Occipital lobe (tissue), 2 donors: Measurements from ENCODE around the gene ATAD3A. TPM values are rescaled to one million over a fixed set of nuclear protein-coding genes. Genes with fewer than 3 reads are reported as not detected.
"Not testable (repeated sequence)": the region's sequence is repeated elsewhere in the genome, so short reads cannot be mapped to it uniquely, and the experiment has no call there.

Experiments used
- DNase-seq: peaks from one replicate; lab custom pipeline; 2025; lab: John Stamatoyannopoulos, UW
- total RNA-seq: library from RNA; depleted of rRNA; stranded (reverse); fragments of >200 nt; gene quantifications from one replicate; pipeline ENCODE4 v1.2.3, GENCODE V29; 2014

Gene ATAD3A
- total RNA-seq, 1 donor from 2014 or later: 7.3 TPM

DNA sequence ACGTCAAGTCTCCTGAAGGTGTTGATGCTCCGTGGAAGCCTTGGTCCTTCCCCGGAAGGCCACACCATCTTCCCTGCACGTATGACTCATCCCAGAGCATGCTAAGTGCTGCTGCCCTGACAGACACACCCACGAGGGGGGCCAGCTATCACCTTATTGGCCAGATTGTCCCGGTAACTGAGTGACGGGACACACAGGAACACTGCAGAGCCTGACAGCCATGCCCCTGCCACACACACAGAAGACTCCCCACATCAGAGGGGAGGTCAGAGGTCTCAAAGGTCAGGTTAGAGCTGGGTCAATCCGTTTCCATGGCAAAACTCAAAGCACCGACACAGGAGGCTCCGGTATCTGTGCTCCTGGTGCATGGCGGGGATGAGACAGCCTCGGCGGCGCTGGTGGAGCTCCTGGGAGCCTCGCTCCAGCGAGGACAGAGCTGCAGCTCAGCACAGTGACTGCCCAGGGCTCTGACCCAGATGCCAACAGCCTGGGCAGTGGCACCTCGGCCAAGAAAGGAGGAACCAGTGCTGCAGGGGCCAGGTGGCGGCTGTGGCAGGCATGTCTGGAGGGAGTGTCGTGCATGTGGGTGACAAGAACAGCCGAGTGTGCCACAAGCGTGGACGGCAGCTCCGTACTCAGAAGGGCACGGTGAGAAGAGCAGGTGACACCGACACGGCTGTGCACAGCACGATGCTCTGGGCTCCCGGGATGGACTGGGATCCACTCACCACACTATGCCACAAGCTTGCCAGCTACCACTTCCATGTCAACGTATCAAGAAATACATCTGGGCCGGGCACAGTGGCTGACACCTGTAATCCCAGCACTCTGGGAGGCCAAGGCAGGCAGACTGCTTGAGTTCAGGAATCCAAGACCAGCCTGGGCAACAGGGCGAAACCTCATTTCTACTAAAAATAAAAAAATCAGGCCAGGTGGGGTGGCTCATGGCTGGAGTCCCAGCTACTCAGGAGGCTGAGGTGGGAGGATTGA, 43.3 kb downstream of the ATAD3A start:
- DNase-seq: peak; percentile 28

DNA sequence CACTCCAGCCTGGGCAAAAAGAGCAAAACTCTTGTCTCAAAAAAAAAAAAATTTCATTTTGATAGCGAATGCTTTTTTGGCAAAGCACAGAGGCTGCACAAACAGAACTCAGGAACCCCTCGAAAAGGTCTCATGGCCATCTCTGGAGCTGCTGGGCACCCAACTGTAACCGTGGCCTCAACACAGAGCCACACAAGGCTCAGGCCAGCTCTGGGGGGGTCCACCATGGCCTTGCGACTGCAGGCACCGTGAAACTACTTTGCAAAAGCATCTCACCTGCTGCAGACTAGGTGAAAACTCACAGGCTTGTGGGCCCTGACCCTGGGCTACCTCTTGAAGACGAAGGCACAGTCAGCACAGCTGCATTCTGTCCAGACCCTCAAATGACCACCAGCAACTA, 44.5 kb downstream of the ATAD3A start:
- DNase-seq: no peak

GRCh38 chr1:1556961-1557360, 45.0 kb downstream of the ATAD3A start:
- not testable (repeated sequence) for DNase-seq

DNA sequence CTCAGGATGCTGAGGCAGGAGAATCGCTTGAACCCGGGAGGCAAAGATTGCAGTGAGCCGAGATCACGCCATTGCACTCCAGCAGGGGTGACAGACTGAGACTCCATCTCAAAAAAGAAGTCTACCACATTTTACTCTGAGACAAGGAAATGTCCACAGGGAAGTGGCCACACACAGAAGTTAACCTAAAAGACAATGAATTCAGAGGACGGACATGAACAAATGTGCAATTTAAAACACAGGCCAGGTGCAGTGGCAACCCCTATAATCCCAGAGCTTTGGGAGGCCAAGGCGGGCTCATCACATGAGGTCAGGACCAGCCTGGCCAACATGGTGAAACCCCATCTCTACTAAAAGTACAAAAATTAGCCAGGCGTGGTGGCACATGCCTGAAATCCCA, 45.7 kb downstream of the ATAD3A start:
- not testable (repeated sequence) for DNase-seq

DNA sequence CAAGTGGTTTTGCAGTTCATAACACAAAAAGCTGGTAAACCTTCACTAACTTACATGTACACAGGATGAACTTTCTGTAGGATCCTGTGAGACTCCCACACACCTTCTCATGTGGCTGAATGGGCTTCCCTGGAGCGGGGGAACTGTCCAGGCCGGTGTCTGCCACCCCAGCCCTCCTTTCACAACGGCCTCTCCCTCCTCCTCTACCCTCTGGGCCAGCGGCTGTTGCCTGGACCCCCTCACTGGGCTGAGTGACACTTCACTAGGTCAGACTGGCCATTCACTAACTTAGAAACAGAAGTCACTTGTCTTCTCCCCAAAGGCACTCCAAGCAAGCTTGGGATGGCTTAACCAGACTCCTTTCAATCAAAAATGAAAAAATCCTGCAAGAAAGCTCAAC, 46.6 kb downstream of the ATAD3A start:
- no peak for DNase-seq

DNA sequence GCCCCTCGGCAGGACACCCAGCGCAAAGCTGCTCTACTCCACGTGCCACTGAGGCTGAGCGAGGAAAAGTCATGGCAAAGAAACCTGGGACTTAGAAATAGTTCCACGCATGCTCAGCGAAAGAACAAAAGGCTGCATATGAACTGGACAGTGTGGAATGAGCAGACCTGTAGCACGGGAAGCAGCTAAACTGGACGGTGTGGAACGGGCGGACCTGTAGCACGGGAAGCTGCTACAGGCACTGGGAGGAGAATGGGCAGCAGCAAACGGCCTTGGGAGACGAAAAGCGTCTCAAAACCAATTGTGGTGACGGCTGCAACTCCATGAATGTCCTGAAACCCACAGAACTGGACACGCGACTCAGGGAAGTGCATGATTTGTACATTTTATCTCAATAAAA, 47.1 kb downstream of the ATAD3A start:
- DNase-seq: no peak

DNA sequence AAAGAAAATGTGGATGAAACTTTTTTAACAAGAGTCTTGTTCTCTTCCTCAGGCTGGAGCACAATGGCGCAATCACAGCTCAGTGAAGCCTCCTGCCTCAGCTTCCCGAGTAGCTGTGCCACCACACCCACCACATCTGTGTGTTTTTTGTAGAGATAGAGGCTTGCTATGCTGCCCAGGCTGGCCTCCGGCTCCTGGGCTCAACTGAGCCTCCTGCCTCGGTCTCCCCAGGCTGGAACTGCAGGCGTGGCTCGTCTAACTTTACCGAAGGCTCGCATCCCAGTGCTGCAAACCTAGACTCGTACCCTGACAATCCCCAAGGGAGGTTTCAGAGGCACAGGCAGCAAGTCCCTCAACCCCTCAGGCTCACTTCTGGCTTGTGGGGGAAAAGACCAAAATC, 48.2 kb downstream of the ATAD3A start:
- no peak for DNase-seq

DNA sequence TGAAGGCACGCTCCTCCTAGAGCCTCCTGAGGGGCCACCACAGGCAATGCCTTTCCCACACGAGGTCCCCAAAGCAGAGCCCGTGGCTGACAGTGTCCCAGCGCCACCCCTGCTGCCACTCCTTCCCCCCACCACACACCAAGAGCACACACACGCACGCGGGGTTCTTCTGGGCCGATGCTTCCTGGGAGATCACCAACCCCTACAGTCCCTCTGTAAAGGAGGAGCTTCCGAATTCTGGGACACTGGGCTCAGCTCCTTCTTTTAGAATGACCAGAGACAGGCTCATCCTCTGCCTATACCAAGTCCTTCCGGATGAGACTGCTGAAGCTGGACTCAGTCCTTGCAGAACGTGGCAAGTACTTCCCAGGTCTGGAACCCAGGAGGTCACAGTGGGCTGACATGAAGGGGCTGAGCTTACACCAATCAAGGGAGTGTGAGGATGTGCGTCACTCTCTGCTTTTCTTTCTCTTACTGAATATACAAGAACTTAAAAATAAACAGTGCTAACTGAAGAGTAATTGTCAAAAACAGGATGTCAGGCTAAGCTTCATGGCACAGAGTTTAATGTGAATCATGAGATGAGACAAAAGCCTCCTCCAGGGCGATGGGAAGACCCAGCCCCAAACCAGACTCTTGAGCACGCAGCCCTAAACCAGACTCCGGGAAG, 50.0 kb downstream of the ATAD3A start:
- DNase-seq: no peak

DNA sequence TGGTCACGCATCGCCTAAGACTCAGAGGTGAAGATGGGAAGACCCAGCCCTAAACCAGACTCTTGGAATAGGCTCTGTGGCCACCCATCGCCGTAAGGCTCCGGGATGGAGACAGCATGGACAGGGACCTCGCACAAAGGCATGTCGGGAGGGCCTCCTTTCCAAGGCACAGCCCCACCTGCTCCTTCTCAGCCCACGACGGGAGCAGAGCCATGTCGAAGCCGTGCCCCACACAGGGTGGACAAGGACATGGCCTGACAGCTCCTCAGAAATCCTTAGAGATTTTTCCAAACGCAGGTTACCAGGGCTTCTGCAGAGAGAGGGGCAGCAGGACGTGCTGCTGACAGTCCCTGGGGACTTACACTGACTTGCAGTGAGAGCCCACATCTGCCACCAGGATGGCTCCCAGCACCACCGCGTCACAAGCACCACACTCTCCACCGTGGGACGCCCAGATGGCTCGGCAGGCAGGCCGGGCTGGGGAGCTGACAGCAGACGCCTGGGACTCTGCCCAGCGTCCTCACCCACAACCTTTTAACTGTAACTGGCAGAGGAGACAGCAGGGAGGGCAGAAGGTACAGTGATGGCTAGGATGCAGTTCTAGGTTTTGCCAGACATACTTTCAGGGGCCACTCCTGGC, 50.7 kb downstream of the ATAD3A start:
- no peak for DNase-seq

- no peak for DNase-seq
Measured at GRCh38 chr1:1563688-1564087, 51.7 kb downstream of the ATAD3A start.

DNA sequence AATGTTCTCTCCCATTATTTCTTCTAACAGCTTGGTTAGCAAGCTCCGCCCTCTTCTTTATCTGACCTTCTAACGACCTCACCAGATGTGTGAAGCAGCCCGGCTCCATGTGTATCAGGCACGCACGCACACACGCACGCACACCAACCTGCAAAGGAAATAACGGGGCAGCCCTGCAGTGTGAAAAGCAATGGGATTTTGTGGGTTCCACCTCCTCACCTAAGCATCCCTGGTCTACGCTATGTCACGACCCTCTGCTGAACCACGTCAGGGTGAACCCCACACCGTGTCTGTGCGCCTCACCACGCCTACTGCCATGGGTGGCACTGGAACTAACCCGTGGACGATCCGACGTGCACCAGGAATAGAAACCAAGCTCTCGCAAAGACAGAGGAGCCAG, 52.3 kb downstream of the ATAD3A start:
- DNase-seq: no peak

- DNase-seq: no peak
Measured at GRCh38 chr1:1565340-1565739, 53.4 kb downstream of the ATAD3A start.

DNA sequence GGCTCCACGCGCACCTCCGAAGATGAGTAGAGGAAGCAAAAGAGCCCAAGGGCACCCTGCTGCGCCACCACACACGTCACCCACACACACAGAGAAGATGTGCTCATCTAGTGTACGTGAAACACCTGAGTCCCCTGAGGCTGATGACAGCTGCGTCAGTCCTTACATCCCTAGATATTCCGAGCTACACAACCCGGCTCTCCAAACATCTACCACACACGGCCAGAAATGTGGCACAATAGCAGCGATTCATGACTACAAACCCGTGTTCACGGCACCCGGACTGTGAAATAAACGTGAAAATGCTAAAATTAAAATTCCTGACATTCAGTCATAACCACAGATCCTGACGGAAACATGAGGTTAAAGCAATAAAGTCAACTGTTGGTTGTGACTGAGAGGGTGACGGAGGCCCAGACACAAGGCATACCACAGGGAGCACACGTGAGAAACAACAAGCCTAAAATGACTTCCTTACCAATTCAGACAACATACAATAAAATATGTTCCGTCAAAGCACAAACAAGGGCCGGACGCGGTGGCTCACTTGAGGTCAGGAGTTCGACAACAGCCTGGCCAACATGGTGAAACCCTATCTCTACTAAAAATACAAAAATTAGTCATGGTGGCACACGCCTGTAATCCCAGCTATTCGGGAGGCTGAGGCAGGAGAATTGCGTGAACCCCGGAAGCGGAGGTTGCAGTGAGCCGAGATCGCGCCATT, 55.4 kb downstream of the ATAD3A start:
- no peak for DNase-seq

DNA sequence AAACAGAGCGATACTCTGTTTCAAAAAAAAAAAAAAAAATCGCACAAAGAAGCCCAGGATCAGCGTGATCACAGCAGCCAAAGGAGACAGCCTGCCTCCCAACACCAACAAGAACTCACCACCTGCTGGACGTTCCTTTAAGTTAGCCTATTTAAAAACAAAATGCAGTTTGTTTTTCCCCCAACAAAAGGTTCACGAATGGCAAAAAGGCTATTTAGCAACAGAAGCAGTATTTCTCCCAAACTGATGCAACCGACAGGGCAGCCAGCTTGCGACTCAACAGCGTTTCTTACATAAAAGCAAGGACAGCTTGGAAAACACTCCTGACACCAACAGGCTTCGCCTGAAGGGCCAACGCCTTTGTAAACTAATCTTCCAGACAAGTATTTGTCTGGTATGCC, 55.9 kb downstream of the ATAD3A start:
- no peak for DNase-seq

DNA sequence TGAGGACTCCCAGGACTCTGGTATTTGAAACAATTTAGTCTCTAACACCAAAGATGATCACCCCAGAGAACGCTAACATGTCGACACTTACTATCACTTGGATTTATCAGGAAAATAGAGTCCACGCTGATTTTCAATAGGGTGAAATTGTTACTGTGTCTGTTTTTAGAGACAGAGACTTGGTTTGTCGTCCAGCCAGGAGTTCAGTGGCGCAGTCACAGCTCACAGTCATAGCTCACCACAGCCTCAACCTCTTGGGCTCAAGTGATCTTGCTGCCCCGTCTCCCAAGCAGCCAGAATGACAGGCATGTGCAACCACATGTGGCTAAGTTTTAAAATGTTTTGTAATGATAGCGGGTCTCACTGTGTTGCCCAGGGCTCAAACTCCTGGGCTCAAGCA, 57.4 kb downstream of the ATAD3A start:
- DNase-seq: no peak

DNA sequence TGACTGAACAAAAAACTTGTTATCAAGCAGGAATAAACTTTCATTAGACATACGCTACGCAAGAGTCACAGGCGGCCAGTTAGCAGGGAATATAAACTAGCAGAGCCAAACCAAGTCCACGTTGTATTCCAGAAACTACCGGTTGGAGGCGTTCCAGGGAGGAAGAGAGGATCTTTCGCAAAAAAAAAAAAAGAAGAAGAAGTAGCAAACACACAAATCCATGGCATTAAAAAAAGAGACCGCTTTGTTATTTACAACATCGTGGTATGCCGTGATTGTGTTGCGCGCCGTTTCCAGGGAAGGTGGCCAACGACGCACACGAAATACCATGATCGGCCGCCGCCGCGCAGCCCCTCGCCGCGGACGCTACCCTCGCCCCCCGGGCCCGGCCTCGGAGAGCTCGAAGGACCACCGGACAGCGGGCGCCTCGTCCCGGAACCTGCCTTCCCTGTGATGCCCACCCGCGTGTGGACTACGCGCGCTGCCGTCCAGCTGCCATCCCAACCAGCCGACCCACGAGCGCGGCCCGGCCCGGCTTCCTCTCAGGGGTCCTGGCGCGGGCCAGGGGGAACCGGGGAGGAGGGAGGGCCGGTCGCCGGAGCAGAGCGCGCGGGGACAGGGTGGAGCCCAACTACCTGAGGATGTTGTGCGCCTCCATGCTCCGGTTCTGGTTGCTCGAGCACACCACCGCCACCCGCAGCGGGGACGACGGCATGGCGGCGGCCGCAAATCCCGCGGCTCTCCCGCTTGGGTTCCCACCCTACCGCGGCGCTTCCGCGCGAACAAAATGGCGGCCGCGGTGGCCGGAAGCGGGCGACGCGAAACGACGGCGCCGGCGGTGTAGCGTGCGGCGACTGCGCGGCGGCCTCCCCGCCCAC, 62.1 kb downstream of the ATAD3A start:
- DNase-seq: no peak

GRCh38 chr1:1574721-1575537, 63.0 kb downstream of the ATAD3A start, which contains the start of gene SSU72:
Gene SSU72, minus strand, starts transcription at chr1:1574863. Its CDS starts 306 bp downstream, at chr1:1574557.
- DNase-seq: peak; percentile 67

GRCh38 chr1:1577367-1578011, 65.5 kb downstream of the ATAD3A start:
- no peak for DNase-seq

DNA sequence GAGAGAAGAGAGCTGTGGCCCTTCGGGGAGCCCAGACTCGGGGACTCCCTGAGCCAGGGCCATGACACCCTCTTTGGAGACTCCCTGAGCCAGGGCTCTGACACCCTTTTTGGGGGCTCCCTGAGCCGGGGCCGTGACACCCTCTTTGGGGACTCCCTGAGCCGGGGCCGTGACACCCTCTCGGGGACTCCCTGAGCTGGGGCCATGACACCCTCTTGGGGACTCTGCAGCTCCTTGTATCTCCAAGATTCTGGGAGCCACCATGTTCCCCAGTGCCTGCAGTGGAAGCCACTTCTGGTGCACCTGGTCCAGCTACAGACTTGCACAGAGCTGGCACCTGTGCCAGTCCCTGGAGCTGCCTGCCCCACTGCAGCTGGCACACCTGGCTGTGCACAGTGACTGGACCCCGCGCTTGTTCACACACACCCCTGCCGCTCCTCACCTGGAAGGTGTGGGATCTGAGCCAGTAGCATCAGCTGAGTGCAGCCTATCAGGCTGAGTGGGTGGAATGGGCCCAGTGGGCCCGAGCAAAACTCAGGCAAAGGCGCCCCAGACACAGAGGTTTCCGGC, 66.5 kb downstream of the ATAD3A start:
- DNase-seq: no peak
